Type B pancreatic cell (in vitro differentiated cells): ENCODE measurements around the gene EXT2. TPM values are rescaled to one million over a fixed set of nuclear protein-coding genes. Genes with fewer than 3 reads are reported as not detected.

Source experiments
- DNase-seq: peaks from one replicate; pipeline ENCODE4 v3.0.0; 2021; ENCODE audit warnings: mixed read lengths; ENCODE audit not compliant: unreplicated experiment; ENCODE audit errors: extremely low spot score
- H3K27ac Mint-ChIP-seq: 2 replicates; pipeline ENCODE4 v1.8.0; 2021; ENCODE audit warnings: mild to moderate bottlenecking, mixed read lengths
- H3K27me3 Mint-ChIP-seq: 2 replicates; pipeline ENCODE4 v1.8.0; 2021; ENCODE audit warnings: mixed read lengths
- H3K36me3 Mint-ChIP-seq: 2 replicates; pipeline ENCODE4 v1.8.0; 2021; ENCODE audit warnings: mixed read lengths
- H3K4me1 Mint-ChIP-seq: one replicate; pipeline ENCODE4 v1.8.0; 2021; ENCODE audit warnings: mixed read lengths; ENCODE audit not compliant: unreplicated experiment
- H3K4me3 Mint-ChIP-seq: 2 replicates; pipeline ENCODE4 v1.8.0; 2021; ENCODE audit warnings: mild to moderate bottlenecking, mixed read lengths
- H3K9me3 Mint-ChIP-seq: 2 replicates; pipeline ENCODE4 v1.8.0; 2021; ENCODE audit warnings: mixed read lengths
- CTCF ChIP-seq: fragments of 200-600 bp; sonication (generic); conservative IDR thresholded peaks from 2 replicates; pipeline ENCODE4 v1.5.0; 2021; ENCODE audit warnings: antibody characterized with exemption, mild to moderate bottlenecking
- total RNA-seq: library from RNA; stranded (reverse); gene quantifications from 2 replicates; pipeline ENCODE4 v1.2.1, GENCODE V29; 2021; ENCODE audit warnings: low replicate concordance

EXT2 gene
- total RNA-seq, 1 donor from 2014 or later = 62.7 TPM

GRCh38 chr11:44192017-44192385, 96.5 kb downstream of the EXT2 start:
- no peak for DNase-seq
- Mint-ChIP-seq H3K36me3 (peaks cover 35% of the 10 kb centered on the region), H3K4me3 (peak overlapping the region; percentile 27), H3K27ac (no peak overlapping the region), H3K4me1 (peaks cover 25% of the 10 kb centered on the region), H3K9me3 (peaks cover 15% of the 10 kb centered on the region), H3K27me3 (no peaks in the 10 kb centered on the region)
- TF ChIP-seq CTCF = no peak

DNA sequence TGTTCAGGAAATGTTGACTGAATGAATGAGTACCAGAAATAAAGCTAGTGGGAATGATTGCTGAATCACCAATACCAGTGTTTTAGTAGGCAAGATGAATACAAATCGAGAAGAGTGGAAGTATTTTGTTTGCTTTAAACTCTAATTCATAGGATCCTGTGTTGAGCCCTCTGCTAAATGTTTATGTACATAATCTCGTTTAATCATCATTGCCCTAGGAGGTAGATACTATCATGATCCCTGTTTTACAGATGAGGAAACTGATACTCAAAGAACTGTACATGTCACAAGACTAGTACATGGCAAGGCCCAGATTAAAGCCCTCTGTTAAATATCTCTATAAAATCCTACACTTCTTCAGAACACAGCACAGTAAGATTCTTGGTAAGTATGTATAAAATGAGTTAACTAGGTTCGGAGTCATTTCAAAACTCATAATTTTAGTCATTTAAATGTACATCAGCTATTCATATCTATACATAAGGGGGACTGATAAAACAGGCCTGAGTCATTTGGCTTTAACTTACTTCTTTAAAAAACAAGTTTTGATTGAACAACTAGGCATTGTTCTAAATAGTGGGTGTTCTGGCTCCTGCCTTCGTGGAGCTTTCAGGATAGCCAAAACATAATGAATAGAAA, 97.1 kb downstream of the EXT2 start:
- no peak for DNase-seq
- Mint-ChIP-seq H3K27ac (no peak overlapping the region), H3K36me3 (peaks cover 35% of the 10 kb centered on the region), H3K4me3 (no peak overlapping the region), H3K4me1 (peaks cover 26% of the 10 kb centered on the region), H3K9me3 (peaks cover 11% of the 10 kb centered on the region), H3K27me3 (no peaks in the 10 kb centered on the region)
- TF ChIP-seq CTCF = no peak

- peaks cover 8% of the 10 kb centered on the region for H3K9me3 Mint-ChIP-seq
- peaks cover 34% of the 10 kb centered on the region for H3K36me3 Mint-ChIP-seq
- no peak for TF ChIP-seq CTCF
- no peak overlapping the region for H3K27ac Mint-ChIP-seq
- no peak for DNase-seq
- peaks cover 33% of the 10 kb centered on the region for H3K4me1 Mint-ChIP-seq
- H3K4me3 Mint-ChIP-seq = no peak overlapping the region
- no peaks in the 10 kb centered on the region for H3K27me3 Mint-ChIP-seq
These were observed 98.4 kb downstream of the EXT2 start for GRCh38 chr11:44193856-44194255.

- H3K9me3 Mint-ChIP-seq = peaks cover 8% of the 10 kb centered on the region
- peak; percentile 14 for TF ChIP-seq CTCF
- H3K4me3 Mint-ChIP-seq = no peak overlapping the region
- H3K4me1 Mint-ChIP-seq = peaks cover 22% of the 10 kb centered on the region
- DNase-seq = no peak
- no peaks in the 10 kb centered on the region for H3K27me3 Mint-ChIP-seq
- no peak overlapping the region for H3K27ac Mint-ChIP-seq
- H3K36me3 Mint-ChIP-seq = peaks cover 38% of the 10 kb centered on the region
These were observed 102.8 kb downstream of the EXT2 start for GRCh38 chr11:44198146-44198724.

DNA sequence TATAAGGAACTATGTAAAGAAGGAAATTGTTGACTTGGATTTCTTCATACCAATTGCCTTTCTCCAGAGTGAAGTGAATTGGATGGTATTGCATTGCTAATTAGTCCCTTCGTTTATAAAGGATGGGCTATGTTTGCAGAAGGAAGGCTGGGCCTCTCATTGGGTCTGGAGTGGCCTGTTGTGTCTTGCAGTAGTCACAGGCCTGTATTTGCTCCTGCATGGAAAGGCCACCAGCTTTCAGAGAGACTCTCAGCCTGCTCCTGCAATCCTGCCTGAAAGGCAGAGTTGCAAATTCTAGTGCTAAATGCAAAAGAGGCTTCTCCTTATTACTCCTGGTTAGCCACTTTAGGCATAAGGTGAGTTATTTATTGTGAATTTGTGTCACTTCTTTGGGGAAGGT, 103.8 kb downstream of the EXT2 start:
- no peak overlapping the region for H3K27ac Mint-ChIP-seq
- H3K4me1 Mint-ChIP-seq = peaks cover 22% of the 10 kb centered on the region
- peaks cover 34% of the 10 kb centered on the region for H3K36me3 Mint-ChIP-seq
- no peak overlapping the region for H3K4me3 Mint-ChIP-seq
- peaks cover 8% of the 10 kb centered on the region for H3K9me3 Mint-ChIP-seq
- no peaks in the 10 kb centered on the region for H3K27me3 Mint-ChIP-seq
- no peak for TF ChIP-seq CTCF
- DNase-seq = no peak
